Gastroesophageal sphincter (tissue), 4 donors: ENCODE results near the gene ERCC1. TPM values are rescaled to one million over a fixed set of nuclear protein-coding genes. Genes with fewer than 3 reads are reported as not detected.

Experiments used
- ATAC-seq: fragments of 150-250 bp; one replicate; pipeline ENCODE4 v1.9.1; 2016; ENCODE audit warnings: mild to moderate bottlenecking, moderate library complexity
- H3K27ac ChIP-seq, 4 donors: fragments of 200-600 bp; sonication (generic) in 3 of 4; 1 replicate in 3 of 4; 2 replicates in 1 of 4; pipeline ENCODE4 v1.5.1; 2016 to 2019
- H3K27me3 ChIP-seq: fragments of 200-600 bp; sonication (generic); one replicate; pipeline ENCODE4 v1.5.1; 2019
- H3K36me3 ChIP-seq, 2 donors: fragments of 200-600 bp; sonication (generic); one replicate each; pipeline ENCODE4 v1.5.1; 2019; ENCODE audit warnings: control low read depth in 1 of 2
- H3K4me1 ChIP-seq, 3 donors: fragments of 200-600 bp; sonication (generic); 1 replicate in 2 of 3; 2 replicates in 1 of 3; pipeline ENCODE4 v1.5.1; 2016 to 2019; ENCODE audit warnings: control low read depth in 2 of 3
- H3K4me3 ChIP-seq, 2 donors: fragments of 200-600 bp; sonication (generic); one replicate each; pipeline ENCODE4 v1.5.1; 2019; ENCODE audit warnings: mild to moderate bottlenecking in 1 of 2, moderate library complexity in 1 of 2
- H3K9me3 ChIP-seq, 3 donors: fragments of 200-600 bp; sonication (generic); one replicate each; pipeline ENCODE4 v1.5.1; 2017 to 2019; ENCODE audit warnings: control low read depth in 2 of 3
- CTCF ChIP-seq, 4 experiments: fragments of 200-600 bp in 2 of 4; fragments of 450-650 bp in 2 of 4; sonication (generic) in 1 of 4; IDR thresholded peaks; one replicate each; pipeline ENCODE4 v1.5.1; 2017 to 2019; ENCODE audit warnings: antibody characterized with exemption in 4 of 4, mild to moderate bottlenecking in 2 of 4, moderate library complexity in 2 of 4
- EP300 ChIP-seq: sonication (generic); formaldehyde crosslinking; IDR thresholded peaks from one replicate; pipeline ENCODE4 v1.6.1; 2017; ENCODE audit warnings: antibody characterized with exemption, mild to moderate bottlenecking
- POLR2A ChIP-seq, 2 donors: fragments of 450-650 bp; IDR thresholded peaks; one replicate each; pipeline ENCODE4 v1.6.1; 2017; ENCODE audit warnings: antibody characterized with exemption in 2 of 2, mild to moderate bottlenecking in 2 of 2, moderate library complexity in 1 of 2
- POLR2AphosphoS5 ChIP-seq: sonication (generic); formaldehyde crosslinking; IDR thresholded peaks from one replicate; pipeline ENCODE4 v1.6.1; 2017; ENCODE audit warnings: antibody characterized with exemption
- WGBS, 2 donors: methylation state at CpG; one replicate each; pipeline ENCODE4 v1.1.5; 2018; ENCODE audit warnings: low coverage in 1 of 2; 5-methylcytosine and 5-hydroxymethylcytosine counted together
- total RNA-seq, 4 donors: library from RNA; depleted of rRNA; stranded (reverse); fragments of >200 nt; gene quantifications; one replicate each; pipeline ENCODE4 v1.1.0, GENCODE V29; 2016

Gene ERCC1
- total RNA-seq, 4 donors from 2014 or later, result 52.7 to 84.6 (median 68.4) TPM

DNA sequence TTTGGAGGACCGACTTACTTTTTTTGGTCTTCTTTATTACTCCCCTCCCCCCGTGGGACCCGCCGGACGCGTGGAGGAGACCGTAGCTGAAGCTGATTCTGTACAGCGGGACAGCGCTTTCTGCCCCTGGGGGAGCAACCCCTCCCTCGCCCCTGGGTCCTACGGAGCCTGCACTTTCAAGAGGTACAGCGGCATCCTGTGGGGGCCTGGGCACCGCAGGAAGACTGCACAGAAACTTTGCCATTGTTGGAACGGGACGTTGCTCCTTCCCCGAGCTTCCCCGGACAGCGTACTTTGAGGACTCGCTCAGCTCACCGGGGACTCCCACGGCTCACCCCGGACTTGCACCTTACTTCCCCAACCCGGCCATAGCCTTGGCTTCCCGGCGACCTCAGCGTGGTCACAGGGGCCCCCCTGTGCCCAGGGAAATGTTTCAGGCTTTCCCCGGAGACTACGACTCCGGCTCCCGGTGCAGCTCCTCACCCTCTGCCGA, 44.5 kb upstream of the ERCC1 start:
- Histone ChIP-seq H3K4me3 (peak overlapping the region; percentile 59 to 67), H3K36me3 (no peaks in the 10 kb centered on the region), H3K4me1 (peaks cover 2 to 37% (median 16%) of the 10 kb centered on the region in 3 donors), H3K9me3 (no peaks in the 10 kb centered on the region), H3K27me3 (no peaks in the 10 kb centered on the region), H3K27ac (peak overlapping the region; percentile 88 to 97 (median 94))
- TF ChIP-seq EP300 (no peak), CTCF (IDR thresholded peaks at IDR 0.05) (peak in 2 of 4 experiments; percentile 14 to 27), POLR2AphosphoS5 (no peak), POLR2A (IDR thresholded peaks at IDR 0.05) (no peak)
- WGBS, 2 donors, result 0% methylated on average over 1 to 14 of the region's 31 CpGs
- ATAC-seq, result no peak

DNA sequence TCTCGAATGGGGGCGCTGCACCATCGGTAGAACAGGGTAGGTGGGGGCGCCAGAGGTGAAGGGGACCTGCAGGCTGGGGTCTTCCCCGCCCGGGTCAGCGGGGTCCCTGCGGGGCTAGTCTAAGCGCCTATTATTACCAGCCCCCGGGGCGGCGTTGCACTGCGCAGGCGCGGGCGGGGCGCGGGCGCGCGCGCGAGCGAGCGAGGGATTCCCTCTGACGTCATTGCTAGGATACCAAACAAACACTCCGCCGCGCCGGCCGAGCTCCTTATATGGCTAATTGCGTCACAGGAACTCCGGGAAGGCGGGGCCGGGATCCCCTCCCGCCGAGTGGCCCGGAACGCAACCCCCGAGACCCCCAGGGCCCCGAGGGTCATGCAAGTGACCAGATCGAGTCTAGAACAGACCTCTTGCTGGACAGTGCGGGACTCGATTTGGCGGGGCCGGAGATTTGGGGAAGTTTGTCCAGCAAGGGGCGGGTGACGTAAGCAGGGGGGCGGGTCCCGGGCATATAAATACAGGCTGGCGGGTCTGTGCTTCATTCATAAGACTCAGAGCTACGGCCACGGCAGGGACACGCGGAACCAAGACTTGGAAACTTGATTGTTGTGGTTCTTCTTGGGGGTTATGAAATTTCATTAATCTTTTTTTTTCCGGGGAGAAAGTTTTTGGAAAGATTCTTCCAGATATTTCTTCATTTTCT, 43.9 kb upstream of the ERCC1 start, which contains the start of gene FOSB:
Gene FOSB, plus strand, starts transcription at position 541 of the 703 bp plus-strand sequence. CDS start 591 bp downstream, outside the sequence.
- no peaks in the 10 kb centered on the region for H3K27me3 ChIP-seq
- WGBS, 2 donors, result 0% methylated on average over 7 of the region's 56 CpGs
- peaks cover 2 to 37% (median 16%) of the 10 kb centered on the region in 3 donors for H3K4me1 ChIP-seq
- peak within 1 kb of the TSS; percentile 59 to 67 for H3K4me3 ChIP-seq
- H3K27ac ChIP-seq, result peak within 1 kb of the TSS; percentile 88 to 97 (median 94)
- ATAC-seq, result peak; percentile 63
- no peaks in the 10 kb centered on the region for H3K9me3 ChIP-seq
- peak; percentile 61 for TF ChIP-seq EP300
- peak in 2 of 4 experiments; percentile 10 to 17 for TF ChIP-seq CTCF (IDR thresholded peaks at IDR 0.05)
- peak; percentile 99 for TF ChIP-seq POLR2AphosphoS5
- peak; percentile 87 to 92 for TF ChIP-seq POLR2A (IDR thresholded peaks at IDR 0.05)
- H3K36me3 ChIP-seq, result no peaks in the 10 kb centered on the region

GRCh38 chr19:45467115-45467455, 43.4 kb upstream of the ERCC1 start:
- TF ChIP-seq CTCF (IDR thresholded peaks at IDR 0.05), result no peak
- no peak for TF ChIP-seq EP300
- no peak for TF ChIP-seq POLR2AphosphoS5
- no peak for TF ChIP-seq POLR2A (IDR thresholded peaks at IDR 0.05)
- H3K27me3 ChIP-seq, result no peaks in the 10 kb centered on the region
- peak overlapping the region; percentile 88 to 97 (median 94) for H3K27ac ChIP-seq
- H3K4me3 ChIP-seq, result peak overlapping the region; percentile 59 to 67
- no peak for ATAC-seq
- 0 to 1% methylated on average over 9 to 10 of the region's 11 CpGs for WGBS, 2 donors
- peaks cover 2 to 37% (median 16%) of the 10 kb centered on the region in 3 donors for H3K4me1 ChIP-seq
- H3K9me3 ChIP-seq, result no peaks in the 10 kb centered on the region
- H3K36me3 ChIP-seq, result no peaks in the 10 kb centered on the region

DNA sequence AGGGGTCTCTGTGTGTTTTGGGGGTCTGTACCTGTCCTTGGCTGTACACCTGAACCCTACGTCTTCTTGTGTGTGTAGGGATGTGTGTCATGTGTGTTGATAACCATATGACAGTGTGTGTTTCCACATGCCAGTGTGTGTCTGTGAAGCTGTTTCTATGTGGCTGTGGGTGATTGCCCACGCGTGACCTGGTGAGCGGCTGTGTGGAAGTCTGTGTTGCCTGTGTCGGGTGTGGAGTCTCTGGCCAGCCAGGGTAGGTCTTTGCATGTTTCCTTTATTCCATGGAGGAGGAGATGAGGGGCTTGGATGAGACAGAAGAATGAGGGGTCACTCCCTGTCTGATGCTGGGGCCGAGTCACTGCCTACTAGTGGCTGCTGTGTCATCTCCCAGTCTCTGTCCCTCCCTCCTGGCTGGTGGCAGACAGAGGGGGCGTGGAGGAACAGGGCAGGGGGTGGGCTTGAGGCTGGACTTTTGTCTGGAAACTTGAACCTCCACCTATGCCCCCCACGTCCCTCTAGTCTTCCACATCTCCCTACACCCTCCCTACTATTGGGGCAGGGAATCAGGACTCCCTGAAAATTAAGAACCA, 41.2 kb upstream of the ERCC1 start:
- peaks cover 0 to 24% (median 8%) of the 10 kb centered on the region in 3 donors for H3K4me1 ChIP-seq
- H3K27me3 ChIP-seq, result no peaks in the 10 kb centered on the region
- H3K36me3 ChIP-seq, result no peaks in the 10 kb centered on the region
- H3K9me3 ChIP-seq, result no peaks in the 10 kb centered on the region
- no peak for TF ChIP-seq POLR2AphosphoS5
- no peak for TF ChIP-seq POLR2A (IDR thresholded peaks at IDR 0.05)
- no peak for TF ChIP-seq CTCF (IDR thresholded peaks at IDR 0.05)
- H3K4me3 ChIP-seq, result no peak overlapping the region
- 56% methylated on average over 3 of the region's 8 CpGs; no CpG with 5 or more reads in 1 of the 2 donors for WGBS, 2 donors
- no peak for ATAC-seq
- H3K27ac ChIP-seq, result no peak overlapping the region
